CD4-positive, alpha-beta T cell treated with Interleukin-6 for 4 hours (primary cell): ENCODE results near the gene APOL1.
"Not testable (repeated sequence)": the region's sequence is repeated elsewhere in the genome, so short reads cannot be mapped to it uniquely, and the experiment has no call there.

Experiments used
- DNase-seq: peaks from one replicate; pipeline ENCODE4 v3.0.0-alpha.2; 2020; ENCODE audit warnings: mixed read lengths

APOL1 gene

GRCh38 chr22:36252754-36253522, at the start of gene APOL1:
APOL1 (plus strand) TSS chr22:36253133; CDS start chr22:36254956, 1,823 bp downstream.
- DNase-seq: peak; percentile 69

- not testable (repeated sequence) for DNase-seq
These were observed 49.5 kb upstream of the APOL1 start for GRCh38 chr22:36203441-36203840.

- no peak for DNase-seq
These were observed 48.8 kb upstream of the APOL1 start for GRCh38 chr22:36204001-36204631.

GRCh38 chr22:36204632-36205015, 48.3 kb upstream of the APOL1 start:
- DNase-seq: no peak

- not testable (repeated sequence) for DNase-seq
These were observed 47.4 kb upstream of the APOL1 start for GRCh38 chr22:36205573-36205972.

- DNase-seq: no peak
These were observed 46.7 kb upstream of the APOL1 start for GRCh38 chr22:36206255-36206654.

GRCh38 chr22:36208162-36208765, 44.7 kb upstream of the APOL1 start:
- no peak for DNase-seq

GRCh38 chr22:36208914-36209313, 44.0 kb upstream of the APOL1 start:
- DNase-seq: no peak

GRCh38 chr22:36209488-36209908, 43.4 kb upstream of the APOL1 start:
- not testable (repeated sequence) for DNase-seq

GRCh38 chr22:36210224-36210623, 42.7 kb upstream of the APOL1 start:
- no peak for DNase-seq

- DNase-seq: no peak
These were observed 41.6 kb upstream of the APOL1 start for GRCh38 chr22:36211237-36211861.

- no peak for DNase-seq
These were observed 40.0 kb upstream of the APOL1 start for GRCh38 chr22:36212901-36213300.

GRCh38 chr22:36213586-36213985, 39.3 kb upstream of the APOL1 start:
- no peak for DNase-seq

- no peak for DNase-seq
These were observed 37.0 kb upstream of the APOL1 start for GRCh38 chr22:36215981-36216380.

- DNase-seq: no peak
These were observed 34.2 kb upstream of the APOL1 start for GRCh38 chr22:36218648-36219193.

- no peak for DNase-seq
These were observed 32.4 kb upstream of the APOL1 start for GRCh38 chr22:36220451-36220921.

GRCh38 chr22:36221799-36222751, 30.9 kb upstream of the APOL1 start:
- DNase-seq: peak; percentile 73

- DNase-seq: no peak
These were observed 30.0 kb upstream of the APOL1 start for GRCh38 chr22:36222887-36223450.

GRCh38 chr22:36223504-36223903, 29.4 kb upstream of the APOL1 start:
- DNase-seq: no peak

GRCh38 chr22:36224245-36224644, 28.7 kb upstream of the APOL1 start:
- no peak for DNase-seq

GRCh38 chr22:36225333-36225922, 27.5 kb upstream of the APOL1 start:
- DNase-seq: no peak
